Measurements from ENCODE around the gene KCTD3. TPM values are rescaled to one million over a fixed set of nuclear protein-coding genes. Genes with fewer than 3 reads are reported as not detected.

The KCTD3 gene
- total RNA-seq, 1 donor from 2014 or later: 70.5 TPM

DNA sequence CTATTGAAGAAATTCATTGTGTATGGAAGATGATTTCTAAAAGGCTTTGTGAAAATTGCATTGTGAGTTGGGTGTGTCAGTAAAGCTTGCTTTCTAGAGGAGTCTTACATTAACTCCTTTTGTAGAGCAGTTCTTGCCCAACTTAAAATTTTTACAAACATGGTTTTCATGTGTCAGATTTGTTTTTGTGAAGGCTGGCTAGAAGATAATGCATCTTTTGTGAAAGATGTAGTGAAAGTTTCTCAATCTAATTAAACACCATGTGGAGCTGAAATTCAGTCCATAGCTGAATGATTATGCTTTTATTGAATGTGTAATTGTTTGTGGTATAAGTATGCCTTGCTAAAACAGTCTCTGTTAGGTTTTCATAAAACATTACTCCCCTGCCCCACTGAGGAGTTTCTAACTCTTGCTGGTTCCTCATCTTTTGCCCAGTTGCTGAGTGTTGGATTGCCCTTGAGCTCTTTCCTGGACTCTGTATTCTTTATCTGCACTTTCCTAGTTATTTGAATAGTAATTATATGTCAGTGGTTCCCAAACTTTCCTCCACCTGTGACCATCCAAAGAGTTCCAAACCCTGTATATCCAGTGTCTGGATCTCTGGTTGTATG lies 38.0 kb downstream of the KCTD3 start:
- Mint-ChIP-seq H3K9me3 (ENCODE audit: low read depth) (no peaks in the 10 kb centered on the region), H3K36me3 (ENCODE audit: insufficient read depth) (peaks cover 25% of the 10 kb centered on the region), H3K4me3 (ENCODE audit: low read depth) (no peak overlapping the region), H3K4me1 (ENCODE audit: low read depth) (peaks cover 20% of the 10 kb centered on the region), H3K27me3 (no peaks in the 10 kb centered on the region), H3K27ac (no peak overlapping the region)
- no peak for TF ChIP-seq CTCF (IDR thresholded peaks at IDR 0.05; ENCODE audit: unreplicated experiment)
- no peak for DNase-seq (ENCODE audit: low spot score, unreplicated experiment)

DNA sequence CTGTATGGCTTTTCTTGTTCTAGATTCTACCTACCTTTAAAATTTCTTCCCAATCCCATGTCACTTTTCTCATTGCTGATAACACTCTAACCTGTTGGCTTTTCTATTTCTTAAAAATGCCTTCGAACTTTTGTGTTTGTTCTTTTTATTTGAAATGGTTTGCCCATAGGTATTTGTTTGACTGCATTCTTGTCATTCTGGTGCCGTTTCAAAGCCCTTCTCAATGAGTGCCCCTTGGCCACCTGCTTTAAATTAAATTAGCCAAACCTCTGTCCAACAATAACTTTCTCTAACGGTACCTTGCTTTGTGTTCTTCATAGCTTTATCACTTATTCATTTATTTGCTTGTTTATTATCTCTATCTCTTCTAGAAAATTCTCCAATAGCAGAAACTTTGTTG lies 38.9 kb downstream of the KCTD3 start:
- Mint-ChIP-seq H3K4me1 (ENCODE audit: low read depth) (peaks cover 14% of the 10 kb centered on the region), H3K9me3 (ENCODE audit: low read depth) (no peaks in the 10 kb centered on the region), H3K4me3 (ENCODE audit: low read depth) (no peak overlapping the region), H3K27ac (peak overlapping the region; percentile 30), H3K27me3 (no peaks in the 10 kb centered on the region), H3K36me3 (ENCODE audit: insufficient read depth) (peaks cover 20% of the 10 kb centered on the region)
- no peak for DNase-seq (ENCODE audit: low spot score, unreplicated experiment)
- TF ChIP-seq CTCF (IDR thresholded peaks at IDR 0.05; ENCODE audit: unreplicated experiment): no peak

DNA sequence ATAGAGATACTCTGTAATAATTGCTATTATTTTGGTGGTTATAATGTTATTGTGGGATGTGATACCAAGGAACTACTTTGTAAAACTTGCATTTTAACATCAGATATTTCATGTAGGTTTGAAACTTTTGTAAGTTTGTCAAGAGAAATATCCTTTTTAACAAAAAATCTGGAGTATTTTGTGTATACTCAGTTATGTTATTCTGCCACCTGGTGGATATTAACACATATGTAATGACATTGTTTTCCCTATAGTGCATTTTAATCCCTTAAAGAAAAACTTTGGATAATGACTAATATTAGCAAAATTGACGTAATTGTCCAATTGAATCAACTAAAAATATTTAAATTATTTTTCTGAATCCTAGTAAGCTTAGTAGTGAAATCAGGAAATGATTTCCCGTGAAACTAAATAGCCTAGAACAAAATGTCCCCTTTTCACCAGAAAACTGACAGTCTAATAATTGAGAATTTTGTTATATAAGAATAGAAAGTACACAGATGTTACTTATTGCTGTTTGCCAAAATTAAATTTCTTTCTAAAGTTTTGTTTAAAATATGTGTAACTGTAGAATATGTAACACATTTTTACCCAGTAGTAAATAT lies 39.6 kb downstream of the KCTD3 start:
- DNase-seq (ENCODE audit: low spot score, unreplicated experiment): no peak
- H3K9me3 Mint-ChIP-seq (ENCODE audit: low read depth): no peaks in the 10 kb centered on the region
- peak overlapping the region; percentile 30 for H3K27ac Mint-ChIP-seq
- no peak overlapping the region for H3K4me3 Mint-ChIP-seq (ENCODE audit: low read depth)
- H3K27me3 Mint-ChIP-seq: no peaks in the 10 kb centered on the region
- TF ChIP-seq CTCF (IDR thresholded peaks at IDR 0.05; ENCODE audit: unreplicated experiment): peak; percentile 62
- peaks cover 9% of the 10 kb centered on the region for H3K4me1 Mint-ChIP-seq (ENCODE audit: low read depth)
- H3K36me3 Mint-ChIP-seq (ENCODE audit: insufficient read depth): peaks cover 20% of the 10 kb centered on the region

- TF ChIP-seq CTCF (IDR thresholded peaks at IDR 0.05; ENCODE audit: unreplicated experiment): no peak
- no peaks in the 10 kb centered on the region for H3K9me3 Mint-ChIP-seq (ENCODE audit: low read depth)
These were observed 40.3 kb downstream of the KCTD3 start for GRCh38 chr1:215607412-215607811.

GRCh38 chr1:215608646-215609045 lies 41.5 kb downstream of the KCTD3 start:
- DNase-seq (ENCODE audit: low spot score, unreplicated experiment): no peak
- peaks cover 9% of the 10 kb centered on the region for H3K4me1 Mint-ChIP-seq (ENCODE audit: low read depth)
- H3K36me3 Mint-ChIP-seq (ENCODE audit: insufficient read depth): peaks cover 33% of the 10 kb centered on the region
- TF ChIP-seq CTCF (IDR thresholded peaks at IDR 0.05; ENCODE audit: unreplicated experiment): no peak
- no peaks in the 10 kb centered on the region for H3K27me3 Mint-ChIP-seq
- H3K4me3 Mint-ChIP-seq (ENCODE audit: low read depth): no peak overlapping the region
- H3K9me3 Mint-ChIP-seq (ENCODE audit: low read depth): peaks cover 6% of the 10 kb centered on the region
- H3K27ac Mint-ChIP-seq: no peak overlapping the region

More at GRCh38 chr1:215607412-215607811, 40.3 kb downstream of the KCTD3 start:
- peaks cover 9% of the 10 kb centered on the region for H3K4me1 Mint-ChIP-seq (ENCODE audit: low read depth)
- peaks cover 25% of the 10 kb centered on the region for H3K36me3 Mint-ChIP-seq (ENCODE audit: insufficient read depth)
- no peak overlapping the region for H3K27ac Mint-ChIP-seq
- no peak overlapping the region for H3K4me3 Mint-ChIP-seq (ENCODE audit: low read depth)
- DNase-seq (ENCODE audit: low spot score, unreplicated experiment): no peak
- H3K27me3 Mint-ChIP-seq: no peaks in the 10 kb centered on the region
